Activated CD4-positive, alpha-beta T cell treated with anti-CD3 and anti-CD28 coated beads for 36 hours (primary cell): ENCODE data around the gene P2RX2. TPM values are rescaled to one million over a fixed set of nuclear protein-coding genes. Genes with fewer than 3 reads are reported as not detected.

Source experiments
- microRNA-seq: library from miRNA; unstranded; fragments of <30 nt; microRNA quantifications from one replicate; pipeline ENCODE4 v1.2.0, GENCODE V29; 2021; ENCODE audit warnings: borderline replicate concordance
- total RNA-seq, 2 experiments: library from RNA; stranded (reverse); gene quantifications; one replicate each; pipeline ENCODE4 v1.2.3, GENCODE V29; 2021

The P2RX2 gene
- total RNA-seq, 2 experiments from 2014 or later = not detected

Small RNA genes within 50 kb of the gene (microRNA-seq; reads per million reads assigned to microRNA genes)
- gene MIR6763 = 1.1 reads per million

Other genes starting within 250 kb of the P2RX2 start
- 10 to 100 TPM; 35.7 to 55.1 TPM for gene FBRSL1, start 128.6 kb upstream of the P2RX2 start, total RNA-seq
- gene LRCOL1, start 8.2 kb upstream of the P2RX2 start, total RNA-seq = not detected
- gene POLE, start 68.6 kb downstream of the P2RX2 start, total RNA-seq = 100 to 1,000 TPM; 121 to 124 TPM
- gene PXMP2, start 68.8 kb downstream of the P2RX2 start, total RNA-seq = 10 to 100 TPM; 12.2 to 14.3 TPM
- 10 to 100 TPM; 65.6 to 74.0 TPM for gene PGAM5, start 92.1 kb downstream of the P2RX2 start, total RNA-seq
- gene ANKLE2, start 143.1 kb downstream of the P2RX2 start, total RNA-seq = 100 to 1,000 TPM; 110 to 111 TPM
- 10 to 100 TPM; 36.7 to 38.5 TPM for gene GOLGA3, start 210.1 kb downstream of the P2RX2 start, total RNA-seq